GM12892 (cell line): Measurements from ENCODE around the gene S100A14.
A peak's percentile ranks its signal among the peaks of the same experiment; 100 is the strongest.
"Not testable (repeated sequence)": the region's sequence is repeated elsewhere in the genome, so short reads cannot be mapped to it uniquely, and the experiment has no call there.

Experiments
- DNase-seq: peaks from one replicate; pipeline ENCODE4 v3.0.0; 2011; ENCODE audit not compliant: insufficient read length
- FAIRE-seq: peaks from 2 replicates; lab custom pipeline; 2011; peaks lifted over from hg19 to GRCh38; lab: Jason Lieb, UNC
- POLR2A ChIP-seq: IDR thresholded peaks from 2 replicates; pipeline ENCODE4 v1.6.1; 2011; ENCODE audit warnings: low read depth, low read length, control low read depth
- POLR2AphosphoS5 ChIP-seq: IDR thresholded peaks from 2 replicates; pipeline ENCODE4 v1.6.1; 2011; ENCODE audit warnings: low read depth, low read length, control low read depth
- TAF1 ChIP-seq: IDR thresholded peaks from 2 replicates; pipeline ENCODE4 v1.6.1; 2011; ENCODE audit warnings: low read depth, mild to moderate bottlenecking, control low read depth, low read length, borderline replicate concordance

S100A14 gene

GRCh38 chr1:153578490-153578889, 37.6 kb downstream of the S100A14 start:
- DNase-seq: no peak
- no peak for FAIRE-seq
- TF ChIP-seq TAF1 (no peak), POLR2A (no peak), POLR2AphosphoS5 (no peak)

DNA sequence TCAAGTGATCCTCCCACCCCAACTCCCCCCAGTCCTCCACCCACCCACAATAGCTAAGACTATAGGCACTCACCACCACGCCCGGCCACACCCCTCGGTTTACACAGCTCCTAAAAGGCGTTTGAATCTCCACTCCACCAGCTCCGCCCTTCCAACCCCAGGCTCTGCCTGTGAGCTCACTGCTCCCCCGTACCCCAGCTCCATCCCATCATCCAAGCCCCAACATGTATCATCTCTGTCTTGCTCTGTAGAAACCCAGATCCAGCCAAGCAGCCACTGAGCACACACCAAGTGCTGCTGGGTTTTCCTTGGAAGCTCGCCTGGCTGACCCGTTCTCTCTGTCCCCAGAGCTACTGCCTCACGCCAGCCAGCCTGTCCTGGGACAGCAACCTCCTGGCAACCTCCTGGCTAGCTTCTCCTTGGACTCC, 38.5 kb downstream of the S100A14 start:
- no peak for TF ChIP-seq POLR2AphosphoS5
- TF ChIP-seq POLR2A: no peak
- TF ChIP-seq TAF1: no peak
- DNase-seq (no peak), FAIRE-seq (no peak)

DNA sequence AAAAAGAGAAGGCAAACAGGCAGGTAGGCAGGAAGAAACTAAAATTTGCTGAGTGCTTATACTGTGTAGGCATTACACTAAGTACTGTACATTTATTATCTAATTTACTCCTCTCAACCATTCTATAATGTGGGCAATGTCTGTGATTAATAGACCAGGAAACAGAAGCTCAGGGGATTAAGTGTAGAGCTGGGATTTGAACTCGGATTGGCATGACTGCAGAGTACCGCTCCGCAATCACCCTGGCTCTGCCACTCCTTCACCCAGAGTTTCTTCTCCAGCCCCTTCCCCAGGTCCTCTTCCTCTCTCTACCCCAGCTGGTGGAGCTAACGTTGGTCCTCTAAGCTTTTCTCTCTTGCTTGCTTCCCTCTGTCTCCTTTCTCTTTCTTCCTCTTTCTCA, 39.0 kb downstream of the S100A14 start:
- TF ChIP-seq POLR2AphosphoS5: no peak
- TF ChIP-seq TAF1: no peak
- no peak for TF ChIP-seq POLR2A
- DNase-seq: no peak
- no peak for FAIRE-seq

- FAIRE-seq, DNase-seq: not testable (repeated sequence)
Measured at GRCh38 chr1:153575497-153575896, 40.6 kb downstream of the S100A14 start.

- not testable (repeated sequence) for FAIRE-seq, DNase-seq
Measured at GRCh38 chr1:153575081-153575491, 41.0 kb downstream of the S100A14 start.

DNA sequence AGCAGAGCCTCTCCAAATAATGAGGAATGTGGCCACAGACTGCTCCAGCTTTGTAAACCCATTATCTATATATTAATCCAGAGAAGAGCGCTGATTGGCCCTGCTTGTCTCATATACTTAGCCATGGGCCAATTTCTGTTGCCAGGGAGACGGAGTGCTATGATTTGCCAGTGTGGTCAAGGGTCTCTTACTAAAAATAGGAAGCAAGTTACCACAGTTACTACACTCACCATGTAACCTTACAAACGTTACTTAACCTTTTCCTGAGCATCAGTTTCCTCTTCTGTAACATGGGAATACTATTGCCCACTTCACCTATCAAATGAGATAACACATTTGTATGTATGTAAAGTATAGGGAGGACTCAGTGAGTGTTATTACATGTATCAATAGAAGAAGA, 42.8 kb downstream of the S100A14 start:
- TF ChIP-seq POLR2A: no peak
- TF ChIP-seq POLR2AphosphoS5: no peak
- TF ChIP-seq TAF1: no peak
- DNase-seq (no peak), FAIRE-seq (no peak)

GRCh38 chr1:153572569-153573015, 43.5 kb downstream of the S100A14 start:
- no peak for FAIRE-seq
- TF ChIP-seq POLR2AphosphoS5 (no peak), TAF1 (no peak), POLR2A (no peak)
- no peak for DNase-seq

DNA sequence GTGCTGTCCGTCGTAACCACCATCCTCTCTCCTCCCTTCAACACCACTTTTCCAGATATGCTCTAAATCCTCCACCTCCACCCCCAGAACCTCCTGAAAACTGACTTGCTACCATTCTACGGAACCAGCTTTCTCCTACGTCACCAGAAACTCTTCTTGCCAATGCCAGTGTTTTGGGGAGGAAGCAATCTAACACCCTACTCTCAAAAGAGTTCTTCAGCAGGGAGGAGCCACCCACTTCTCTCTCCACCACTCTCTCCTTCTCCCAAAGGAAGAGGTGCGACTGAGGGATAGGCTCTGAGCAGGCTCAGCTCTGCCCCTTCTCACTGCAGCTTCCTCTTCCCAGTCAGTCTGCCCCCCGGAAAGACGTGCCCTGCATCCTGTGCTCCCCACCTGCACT, 44.4 kb downstream of the S100A14 start:
- TF ChIP-seq POLR2A (no peak), TAF1 (no peak), POLR2AphosphoS5 (no peak)
- DNase-seq (no peak), FAIRE-seq (no peak)

DNA sequence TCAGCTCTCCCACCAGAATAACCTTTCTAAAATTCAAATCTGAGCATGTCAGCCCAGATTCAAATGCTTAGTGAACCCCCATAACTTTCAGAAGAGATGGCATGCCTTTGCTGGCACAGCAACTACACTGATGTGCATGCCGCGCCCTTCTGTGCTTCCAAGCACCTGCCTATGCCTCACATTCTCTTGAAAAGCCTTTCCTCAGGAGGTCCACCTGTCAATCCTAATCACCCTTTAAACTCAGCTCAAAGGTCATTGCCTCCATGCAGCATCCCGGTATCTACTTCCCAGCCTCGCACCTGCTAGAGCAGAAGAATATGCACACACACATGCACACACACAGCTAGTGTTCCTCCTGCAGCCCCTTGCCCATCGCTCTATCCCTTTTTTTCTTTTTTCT, 45.3 kb downstream of the S100A14 start:
- FAIRE-seq (no peak), DNase-seq (no peak)
- no peak for TF ChIP-seq POLR2A
- TF ChIP-seq POLR2AphosphoS5: no peak
- no peak for TF ChIP-seq TAF1

- no peak for FAIRE-seq
Measured at GRCh38 chr1:153569465-153569864, 46.7 kb downstream of the S100A14 start.

DNA sequence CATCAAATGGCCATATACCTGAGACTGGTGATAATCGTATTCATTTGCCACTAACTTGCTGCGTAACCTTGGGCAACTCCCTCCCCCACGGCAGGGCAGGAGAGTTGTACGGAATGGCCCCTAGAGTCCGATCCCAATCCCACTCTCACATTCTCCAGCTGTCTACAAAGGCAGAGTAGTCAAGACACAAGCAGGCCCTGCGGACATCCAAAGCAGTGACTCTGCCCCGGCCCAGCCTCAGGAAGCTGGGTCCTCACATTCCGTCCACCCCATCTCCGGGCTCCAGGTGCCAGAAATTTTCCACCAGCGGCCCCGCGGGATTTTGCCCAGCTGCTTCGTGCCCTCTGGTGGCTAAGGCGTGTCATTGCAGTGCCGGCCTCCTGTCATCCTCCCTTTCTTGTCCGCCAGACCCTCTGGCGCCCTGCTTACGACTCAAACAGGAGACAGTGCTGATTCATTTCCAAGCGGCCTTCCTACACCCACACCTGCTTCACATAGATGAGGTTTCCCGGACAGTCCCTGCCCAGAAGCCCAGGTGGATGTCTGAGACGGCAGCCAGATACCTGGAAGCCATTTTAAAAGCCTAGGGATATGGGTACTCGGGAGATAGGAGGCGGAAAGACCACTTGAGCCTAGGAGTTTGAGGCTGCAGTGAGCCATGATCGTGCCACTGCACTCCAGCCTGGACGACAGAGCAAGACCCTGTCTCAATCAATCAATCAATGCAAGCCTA, 47.6 kb downstream of the S100A14 start:
- peak; percentile 84 for FAIRE-seq
- DNase-seq: peak; percentile 81
- TF ChIP-seq POLR2AphosphoS5 (no peak), TAF1 (no peak), POLR2A (no peak)

More at GRCh38 chr1:153569465-153569864, 46.7 kb downstream of the S100A14 start:
- no peak for DNase-seq
- no peak for TF ChIP-seq POLR2AphosphoS5
- no peak for TF ChIP-seq TAF1
- TF ChIP-seq POLR2A: no peak

- TF ChIP-seq POLR2AphosphoS5 (no peak), POLR2A (no peak), TAF1 (no peak)
- no peak for DNase-seq
- no peak for FAIRE-seq
Measured at GRCh38 chr1:153567621-153568366, 48.3 kb downstream of the S100A14 start.
